Skin of body (tissue), 2 donors: ENCODE data around the gene UBXN10. TPM values are rescaled to one million over a fixed set of nuclear protein-coding genes. Genes with fewer than 3 reads are reported as not detected.

ENCODE experiments used
- DNase-seq: peaks from one replicate; lab custom pipeline; 2025; lab: John Stamatoyannopoulos, UW
- total RNA-seq: library from RNA; depleted of rRNA; stranded (reverse); fragments of >200 nt; gene quantifications from one replicate; pipeline ENCODE4 v1.2.3, GENCODE V29; 2014

The UBXN10 gene
- total RNA-seq, 1 donor from 2014 or later, result 1.6 TPM

- peak; percentile 68 for DNase-seq
These were observed 33.8 kb upstream of the UBXN10 start for GRCh38 chr1:20151906-20152598.

DNA sequence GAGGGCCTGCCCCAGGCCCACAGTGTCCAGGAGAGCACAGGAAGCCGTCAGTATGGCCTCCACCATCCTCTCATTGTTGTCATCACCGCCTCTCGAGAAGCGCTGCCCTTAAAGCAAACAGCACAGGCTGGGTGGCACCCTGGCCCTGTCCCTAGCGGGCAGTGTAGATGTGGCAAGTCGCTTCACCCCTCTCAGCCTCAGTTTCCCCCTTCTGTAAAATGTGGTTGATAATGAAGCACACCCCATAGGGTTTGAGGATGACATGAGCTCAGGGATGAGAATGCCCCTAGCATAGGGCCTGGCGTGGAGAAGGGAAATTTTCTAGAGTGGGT, 33.3 kb upstream of the UBXN10 start:
- DNase-seq, result no peak

GRCh38 chr1:20153000-20153418, 32.9 kb upstream of the UBXN10 start:
- DNase-seq, result peak; percentile 59

DNA sequence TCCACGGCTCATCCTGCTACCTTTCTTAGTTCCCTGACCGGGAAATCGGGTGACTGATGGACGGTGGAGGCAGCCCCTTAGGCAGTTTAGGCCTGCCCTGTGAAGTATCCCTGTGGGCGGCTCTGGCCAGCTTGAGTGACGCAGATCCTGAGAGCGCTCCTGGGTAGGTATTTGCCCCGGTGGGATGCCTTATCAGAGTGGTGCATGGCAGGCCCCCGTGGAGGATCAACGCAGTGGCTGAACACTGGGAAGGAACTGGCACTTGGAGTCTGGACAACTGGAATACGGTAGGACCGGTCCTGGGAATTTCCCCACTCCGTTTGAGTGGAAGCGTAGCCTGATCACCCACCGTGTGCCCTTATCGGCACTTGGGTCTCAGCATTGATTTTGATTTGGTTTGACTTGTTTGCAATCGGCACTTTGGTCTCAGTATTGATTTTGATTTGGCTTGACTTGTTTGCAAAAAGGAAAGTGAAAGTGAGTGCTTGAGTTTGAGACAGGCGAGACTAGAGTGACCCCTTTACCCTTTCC, 31.5 kb upstream of the UBXN10 start:
- DNase-seq, result no peak

DNA sequence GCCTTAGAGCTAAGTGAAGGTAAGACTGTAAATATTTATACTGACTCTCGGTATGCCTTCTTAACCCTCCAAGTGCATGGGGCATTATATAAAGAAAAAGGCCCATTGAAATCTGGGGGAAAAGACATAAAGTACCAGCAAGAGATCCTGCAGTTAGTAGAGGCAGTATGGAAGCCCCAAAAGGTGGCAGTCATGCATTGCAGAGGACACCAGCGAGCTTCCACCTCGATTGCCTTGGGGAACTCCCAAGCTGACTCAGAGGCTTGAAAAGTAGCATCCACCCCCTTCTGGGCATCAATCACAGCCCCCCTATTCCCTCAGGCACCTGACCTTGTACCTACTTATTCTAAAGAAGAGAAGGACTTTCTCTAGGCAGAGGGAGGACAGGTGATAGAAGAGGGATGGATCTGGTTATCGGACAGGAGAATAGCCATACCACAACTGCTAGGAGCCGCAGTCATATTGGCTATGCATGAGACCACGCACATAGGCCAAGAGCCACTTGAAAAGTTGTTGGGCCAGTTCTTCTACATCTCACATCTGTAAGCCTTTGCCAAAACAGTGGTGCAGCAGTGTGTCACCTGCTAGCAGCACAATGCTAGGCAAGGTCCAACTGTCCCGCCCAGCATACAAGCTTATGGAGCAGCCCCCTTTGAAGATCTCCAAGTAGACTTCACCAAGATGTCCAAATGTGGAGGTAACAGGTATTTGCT, 27.4 kb upstream of the UBXN10 start:
- DNase-seq, result no peak

DNA sequence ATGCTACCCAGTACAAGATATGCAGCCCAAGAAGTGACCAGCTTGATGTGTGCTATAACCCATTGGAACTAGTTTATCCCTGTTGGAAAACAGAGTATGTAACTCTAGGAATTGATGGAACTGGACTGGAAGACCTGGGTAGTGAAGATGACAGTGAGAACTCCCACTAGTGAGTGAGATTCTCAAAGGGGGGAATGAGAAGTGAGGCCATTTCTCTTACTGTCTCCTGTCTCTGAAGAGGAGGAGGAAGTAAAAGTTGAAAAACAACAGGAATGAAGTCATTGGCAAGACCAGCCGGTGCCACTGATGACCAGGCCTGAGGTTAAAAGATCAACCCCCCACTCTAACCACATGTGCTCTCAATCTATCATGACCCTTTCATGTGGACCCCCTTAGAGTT, 25.9 kb upstream of the UBXN10 start:
- DNase-seq, result no peak

DNA sequence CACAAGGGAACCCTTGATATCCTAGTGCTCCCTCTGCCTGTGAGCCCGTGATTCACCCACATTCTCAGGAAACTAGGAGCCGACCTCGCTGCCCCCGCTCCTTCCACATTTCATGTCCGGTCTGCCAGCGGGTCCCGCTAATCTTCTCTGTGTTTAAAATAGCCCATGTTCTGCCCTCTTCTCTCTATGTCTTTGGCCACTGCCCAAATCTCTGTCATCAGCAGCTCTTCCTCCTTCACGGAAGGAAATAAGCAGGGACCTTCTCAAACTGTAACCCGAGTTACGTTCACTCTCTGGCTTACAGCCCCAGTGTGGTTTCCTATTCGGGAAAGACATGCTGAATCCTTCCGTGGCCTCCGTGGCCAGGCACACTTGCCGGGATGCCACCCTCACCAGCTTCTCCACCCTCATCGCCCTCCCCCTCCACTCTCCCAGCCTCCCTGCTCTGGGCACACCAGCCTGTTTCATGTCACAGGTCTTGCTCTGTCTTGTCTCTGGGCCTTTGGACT, 21.1 kb upstream of the UBXN10 start:
- no peak for DNase-seq

- DNase-seq, result no peak
These were observed 20.4 kb upstream of the UBXN10 start for GRCh38 chr1:20165522-20165951.

GRCh38 chr1:20166051-20166450, 19.8 kb upstream of the UBXN10 start:
- no peak for DNase-seq

DNA sequence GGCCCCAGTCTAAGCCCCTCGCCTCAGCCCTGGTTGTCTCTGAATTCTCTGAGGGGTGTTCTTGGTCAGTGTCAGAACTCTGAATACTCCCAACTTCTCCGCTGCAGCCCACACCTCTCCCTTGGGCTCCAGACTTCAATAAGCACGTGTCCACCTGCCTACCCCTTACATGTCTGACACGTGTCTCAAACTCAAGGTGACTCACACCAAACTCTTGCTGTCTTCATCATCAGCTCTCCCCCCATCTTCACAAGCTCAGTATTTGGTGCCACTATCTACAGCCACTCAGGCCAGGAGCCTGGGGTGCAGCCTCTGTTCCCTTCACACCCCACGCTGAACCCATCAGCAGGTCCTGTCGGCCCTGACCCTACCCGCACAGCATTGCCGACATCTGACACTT, 18.8 kb upstream of the UBXN10 start:
- DNase-seq, result no peak

- no peak for DNase-seq
These were observed 17.1 kb upstream of the UBXN10 start for GRCh38 chr1:20168564-20169491.

DNA sequence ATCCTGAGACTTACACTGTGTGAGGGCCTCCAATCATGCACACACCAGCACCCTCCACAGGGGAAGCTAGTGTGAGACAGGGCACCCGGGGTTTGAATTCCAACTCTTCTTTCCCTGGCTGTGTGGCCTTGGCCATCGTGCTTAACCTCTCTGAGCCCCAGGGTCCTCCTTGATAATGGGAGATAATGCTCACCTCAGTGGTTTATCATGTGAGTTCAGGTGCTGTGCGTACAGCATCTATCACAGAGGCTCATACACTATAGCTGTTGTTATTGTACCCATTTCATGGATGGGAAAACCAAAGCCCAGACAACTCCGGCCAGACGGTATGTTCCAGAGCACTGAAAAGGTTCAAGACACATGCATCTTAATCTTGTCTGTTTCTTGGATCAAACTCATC, 16.0 kb upstream of the UBXN10 start:
- DNase-seq, result no peak

DNA sequence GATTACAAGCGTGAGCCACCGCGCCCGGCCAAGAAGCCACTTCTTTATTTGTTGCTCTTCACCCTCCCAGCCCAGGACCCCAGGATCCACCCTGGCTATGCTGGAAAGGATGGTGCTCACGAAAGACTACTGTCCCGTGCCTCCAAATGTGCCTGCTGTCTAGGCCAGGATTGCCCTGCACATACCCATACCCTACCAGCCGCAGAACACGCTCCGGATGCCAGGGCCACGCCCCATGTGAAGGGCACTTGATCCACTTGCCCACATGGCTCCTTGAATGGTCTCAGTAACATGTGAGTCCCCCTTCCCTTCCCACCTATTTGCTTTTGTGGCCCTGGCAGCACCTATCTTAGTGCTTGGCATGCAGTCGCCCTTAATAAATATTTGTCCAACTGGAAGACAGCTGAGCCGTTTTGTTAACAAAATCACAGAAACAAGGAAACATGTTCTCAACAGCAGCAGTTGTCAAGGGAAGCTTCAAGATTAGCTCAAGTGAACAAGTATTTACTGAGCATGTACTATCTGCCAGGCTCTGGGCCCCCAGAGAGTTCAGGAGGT, 13.8 kb upstream of the UBXN10 start:
- no peak for DNase-seq

GRCh38 chr1:20174937-20175666, 10.8 kb upstream of the UBXN10 start:
- no peak for DNase-seq

DNA sequence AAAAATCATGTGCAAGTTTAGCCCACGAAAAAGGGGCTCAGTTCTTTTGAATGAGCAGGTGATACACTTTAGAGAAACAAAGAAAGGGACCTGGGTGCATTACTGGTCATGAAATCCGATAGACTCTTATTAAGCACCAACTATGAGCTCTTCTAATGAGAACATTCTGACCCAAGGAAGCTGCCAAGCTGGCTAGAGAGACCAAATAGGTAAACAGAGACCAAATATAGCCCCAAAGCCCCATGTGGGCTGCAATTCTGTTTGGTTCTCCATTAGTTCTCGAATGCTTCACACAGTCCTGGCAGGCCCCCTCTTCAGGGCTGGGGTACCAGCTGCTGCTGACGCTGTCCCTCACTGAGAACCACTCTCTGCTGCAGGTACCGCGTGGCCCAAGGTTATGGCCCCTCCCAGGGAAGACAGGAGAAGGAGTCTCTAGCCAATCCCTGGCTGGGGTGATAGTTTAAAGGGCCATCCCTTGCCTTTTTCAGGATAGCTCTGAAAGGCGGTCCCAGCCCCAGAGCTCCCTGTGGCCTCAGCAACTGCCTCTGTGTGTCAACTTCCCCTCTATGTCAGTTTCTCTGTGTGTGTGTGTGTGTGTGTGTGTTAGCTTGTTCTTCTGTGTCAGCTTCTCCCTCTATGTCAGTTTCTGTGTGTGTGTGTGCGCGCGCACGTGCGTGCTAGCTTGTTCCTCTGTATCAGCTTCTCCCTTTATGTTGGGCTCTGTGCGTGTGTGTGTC, 7.1 kb upstream of the UBXN10 start:
- DNase-seq, result no peak

DNA sequence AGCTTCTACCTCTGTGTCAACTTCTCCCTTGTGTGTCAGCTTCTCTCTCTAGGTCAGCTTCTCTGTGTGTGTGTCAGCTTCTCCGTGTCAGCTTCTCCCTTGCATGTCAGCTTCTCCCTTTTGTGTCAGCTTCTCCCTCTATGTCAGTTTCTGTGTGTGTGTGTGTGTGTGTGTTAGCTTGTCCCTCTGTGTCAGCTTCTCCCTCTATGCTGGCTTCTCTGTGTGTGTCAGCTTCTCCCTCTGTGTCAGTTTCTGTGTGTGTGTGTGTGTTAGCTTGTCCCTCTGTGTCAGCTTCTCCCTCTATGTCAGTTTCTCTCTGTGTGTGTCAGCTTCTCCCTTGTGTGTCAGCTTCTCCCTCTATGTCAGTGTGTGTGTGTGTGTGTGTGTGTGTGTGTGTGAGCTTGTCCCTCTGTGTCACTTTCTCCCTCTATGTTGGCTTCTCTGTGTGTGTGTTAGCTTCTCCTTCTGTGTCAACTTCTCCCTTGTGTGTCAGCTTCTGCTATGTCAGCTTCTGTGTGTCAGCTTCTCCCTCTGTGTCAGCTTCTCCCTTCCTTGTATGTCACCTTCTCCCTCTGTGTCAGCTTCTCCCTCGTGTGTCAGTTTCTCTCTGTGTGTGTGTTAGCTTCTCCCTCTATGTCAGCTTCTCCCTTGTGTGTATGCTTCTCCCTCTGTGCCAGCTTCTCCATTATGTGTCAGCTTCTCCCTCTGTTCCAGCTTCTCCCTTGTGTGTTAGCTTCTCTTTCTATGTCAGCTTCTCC, 6.3 kb upstream of the UBXN10 start:
- no peak for DNase-seq

- no peak for DNase-seq
These were observed 5.6 kb upstream of the UBXN10 start for GRCh38 chr1:20180129-20180843.

DNA sequence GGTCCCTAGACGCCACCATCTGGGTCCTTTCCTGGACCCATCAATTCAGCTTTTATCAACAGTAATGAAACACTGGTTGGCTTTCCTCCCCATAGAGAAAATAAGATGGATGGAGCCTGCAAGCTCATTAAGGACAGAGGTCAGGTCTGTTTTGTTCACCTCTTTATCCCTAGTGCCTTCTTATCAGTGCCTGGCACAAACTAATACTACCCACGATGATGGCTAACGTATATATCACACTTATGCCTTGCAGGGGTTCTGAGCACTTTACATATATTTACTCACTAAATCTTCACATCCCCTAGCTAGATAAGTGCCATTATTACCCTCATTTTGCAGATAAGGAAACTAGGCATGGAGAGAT, 5.1 kb upstream of the UBXN10 start:
- no peak for DNase-seq

DNA sequence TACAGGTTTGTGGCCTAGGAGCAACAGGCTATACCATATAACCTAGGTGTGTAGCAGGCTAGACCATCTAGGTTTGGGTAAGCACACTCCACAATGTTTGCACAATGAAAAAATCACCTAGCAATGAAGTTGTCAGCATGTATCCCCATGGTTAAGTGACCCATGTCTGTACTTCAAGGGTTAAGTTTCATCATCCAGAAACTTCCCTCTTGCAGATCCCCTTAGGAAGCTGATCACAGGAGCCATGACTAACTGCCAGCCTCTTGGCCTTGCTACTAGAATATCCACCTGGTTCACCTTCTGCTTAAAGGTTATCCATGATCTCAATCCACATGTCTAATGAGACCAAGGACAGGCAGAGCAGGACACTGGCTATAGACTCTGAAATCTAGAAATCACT, 3.5 kb upstream of the UBXN10 start:
- DNase-seq, result no peak
